Esophagus squamous epithelium (tissue), 4 donors: Measurements from ENCODE around the gene ZNF107.

Source experiments
- POLR2A ChIP-seq, 4 donors: fragments of 450-650 bp; IDR thresholded peaks; one replicate each; pipeline ENCODE4 v1.6.1; 2017; ENCODE audit warnings: antibody characterized with exemption in 4 of 4, mild to moderate bottlenecking in 4 of 4, moderate library complexity in 3 of 4
- TF ChIP-seq, protein P1 (sequence below), 6 experiments: fragments of 450-650 bp in 4 of 6; fragments of 200-600 bp in 2 of 6; sonication (generic) in 2 of 6; IDR thresholded peaks; one replicate each; pipeline ENCODE4 v1.5.1; 2016 to 2019; ENCODE audit warnings: antibody characterized with exemption in 6 of 6, mild to moderate bottlenecking in 4 of 6, moderate library complexity in 4 of 6

DNA sequence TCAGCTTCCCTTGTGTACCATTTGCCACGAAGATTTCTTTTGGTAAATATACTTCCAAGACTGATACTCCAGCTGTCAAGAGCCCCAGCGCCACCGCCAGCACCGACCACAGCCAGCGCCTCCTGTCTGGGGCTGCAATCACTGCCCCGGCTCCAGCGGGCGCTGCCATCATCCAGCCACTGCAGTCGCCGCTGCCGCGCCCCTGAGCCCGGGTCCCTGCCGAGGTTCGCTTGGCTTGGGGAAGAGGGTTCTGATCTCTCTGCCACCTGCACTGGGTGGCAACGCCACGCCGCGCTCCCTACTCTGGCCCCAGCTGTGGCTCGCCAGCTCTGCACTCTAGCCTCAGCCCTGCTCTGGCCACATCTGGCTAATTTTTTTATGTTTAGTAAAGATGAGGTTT is 70.6 kb downstream of the ZNF107 start:
- TF ChIP-seq, protein P1, sequence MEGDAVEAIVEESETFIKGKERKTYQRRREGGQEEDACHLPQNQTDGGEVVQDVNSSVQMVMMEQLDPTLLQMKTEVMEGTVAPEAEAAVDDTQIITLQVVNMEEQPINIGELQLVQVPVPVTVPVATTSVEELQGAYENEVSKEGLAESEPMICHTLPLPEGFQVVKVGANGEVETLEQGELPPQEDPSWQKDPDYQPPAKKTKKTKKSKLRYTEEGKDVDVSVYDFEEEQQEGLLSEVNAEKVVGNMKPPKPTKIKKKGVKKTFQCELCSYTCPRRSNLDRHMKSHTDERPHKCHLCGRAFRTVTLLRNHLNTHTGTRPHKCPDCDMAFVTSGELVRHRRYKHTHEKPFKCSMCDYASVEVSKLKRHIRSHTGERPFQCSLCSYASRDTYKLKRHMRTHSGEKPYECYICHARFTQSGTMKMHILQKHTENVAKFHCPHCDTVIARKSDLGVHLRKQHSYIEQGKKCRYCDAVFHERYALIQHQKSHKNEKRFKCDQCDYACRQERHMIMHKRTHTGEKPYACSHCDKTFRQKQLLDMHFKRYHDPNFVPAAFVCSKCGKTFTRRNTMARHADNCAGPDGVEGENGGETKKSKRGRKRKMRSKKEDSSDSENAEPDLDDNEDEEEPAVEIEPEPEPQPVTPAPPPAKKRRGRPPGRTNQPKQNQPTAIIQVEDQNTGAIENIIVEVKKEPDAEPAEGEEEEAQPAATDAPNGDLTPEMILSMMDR (IDR thresholded peaks at IDR 0.05) = no peak
- TF ChIP-seq POLR2A (IDR thresholded peaks at IDR 0.05) = no peak
